OCI-LY7 (cell line): Measurements from ENCODE around the gene CD22. TPM values are rescaled to one million over a fixed set of nuclear protein-coding genes. Genes with fewer than 3 reads are reported as not detected.

Experiments
- Bru-seq: library from RNA; stranded (reverse); fragments of 400-500 nt; gene quantifications from one replicate; lab custom pipeline; 2021; lab: Mats Ljungman, UMichigan
- BruChase-seq, 2 experiments: library from RNA; stranded (reverse); fragments of 400-500 nt; gene quantifications; one replicate each; lab custom pipeline; 2021; lab: Mats Ljungman, UMichigan
- BruUV-seq: library from RNA; stranded (reverse); fragments of 400-500 nt; replicated peaks from 2 replicates; lab custom pipeline; 2021; lab: Mats Ljungman, UMichigan
- CTCF ChIA-PET: fragments of 300-600 bp; sonication (Branson Sonifier 250); formaldehyde crosslinking; loops from one replicate; lab custom pipeline; 2022; ENCODE audit warnings: antibody characterized with exemption; ENCODE audit not compliant: unreplicated experiment; lab: Charles Lee
- POLR2A ChIA-PET: fragments of 300-600 bp; sonication (Branson Sonifier 250); formaldehyde crosslinking; loops from one replicate; lab custom pipeline; 2022; ENCODE audit warnings: antibody characterized with exemption; lab: Charles Lee
- DNase-seq: peaks from one replicate; pipeline ENCODE4 v3.0.0-alpha.2; 2015; ENCODE audit warnings: low spot score
- H2AFZ ChIP-seq: fragments of 200-600 bp; sonication (generic), shearing (Covaris generic); 2 replicates; pipeline ENCODE4 v1.6.1; 2014; ENCODE audit warnings: mild to moderate bottlenecking, antibody characterized with exemption, low read length, moderate library complexity
- H3K27ac ChIP-seq: fragments of 200-600 bp; sonication (generic); 2 replicates; pipeline ENCODE4 v1.5.1; 2014; ENCODE audit warnings: mixed run types, low read depth, mild to moderate bottlenecking, moderate library complexity, low read length, inconsistent platforms; ENCODE audit not compliant: poor library complexity, severe bottlenecking
- H3K36me3 ChIP-seq: fragments of 200-600 bp; sonication (generic); 2 replicates; pipeline ENCODE4 v1.6.1; 2014; ENCODE audit warnings: mild to moderate bottlenecking, antibody characterized with exemption, low read length, moderate library complexity, mixed read lengths; ENCODE audit not compliant: insufficient read depth
- H3K4me1 ChIP-seq: fragments of 200-600 bp; sonication (generic); 2 replicates; pipeline ENCODE4 v1.5.1; 2014; ENCODE audit warnings: mild to moderate bottlenecking, low read length; ENCODE audit not compliant: insufficient read depth, poor library complexity, severe bottlenecking
- H3K4me2 ChIP-seq: fragments of 200-600 bp; sonication (generic); 2 replicates; pipeline ENCODE4 v1.6.1; 2014; ENCODE audit warnings: mild to moderate bottlenecking, low read length
- H3K4me3 ChIP-seq: fragments of 200-600 bp; sonication (generic); 2 replicates; pipeline ENCODE4 v1.5.1; 2014; ENCODE audit warnings: mild to moderate bottlenecking, low read depth, low read length; ENCODE audit not compliant: poor library complexity, severe bottlenecking
- H3K79me2 ChIP-seq: fragments of 200-600 bp; sonication (generic); 2 replicates; pipeline ENCODE4 v1.6.1; 2016; ENCODE audit warnings: low read depth, mild to moderate bottlenecking, low read length, moderate library complexity, mixed read lengths; ENCODE audit not compliant: insufficient read depth
- H3K9me2 ChIP-seq: fragments of 200-600 bp; sonication (generic); 2 replicates; pipeline ENCODE4 v1.6.1; 2016; ENCODE audit warnings: mild to moderate bottlenecking, low read length, mixed read lengths; ENCODE audit not compliant: insufficient read depth
- H3K9me3 ChIP-seq: fragments of 200-600 bp; sonication (generic); 2 replicates; pipeline ENCODE4 v1.6.1; 2014; ENCODE audit warnings: mild to moderate bottlenecking, mixed run types, low read length, mixed read lengths
- H4K20me1 ChIP-seq: fragments of 200-600 bp; sonication (generic); 2 replicates; pipeline ENCODE4 v1.6.1; 2014; ENCODE audit warnings: mild to moderate bottlenecking, antibody characterized with exemption, low read length, moderate library complexity, mixed read lengths; ENCODE audit not compliant: insufficient read depth
- CTCF ChIP-seq: fragments of 200-600 bp; sonication (generic); conservative IDR thresholded peaks from 2 replicates; pipeline ENCODE4 v1.5.1; 2014; ENCODE audit warnings: mild to moderate bottlenecking, antibody characterized with exemption, low read length, moderate library complexity, mixed read lengths
- EZH2phosphoT487 ChIP-seq: fragments of 200-600 bp; sonication (generic); IDR thresholded peaks from 2 replicates; pipeline ENCODE4 v1.6.1; 2018; ENCODE audit warnings: low read depth, borderline replicate concordance, mild to moderate bottlenecking, mixed run types, antibody characterized with exemption, low read length, moderate library complexity, mixed read lengths
- intact Hi-C: fragments of 100-400 bp; cut with micrococcal nuclease; formaldehyde crosslinking; loops from one replicate; pipeline ENCODE4 v1.10.0; 2022; ENCODE audit not compliant: unreplicated experiment
- long read RNA-seq: library from polyadenylated mRNA; stranded (forward); transcript quantifications from one replicate; pipeline ENCODE4 v2.0.0, GENCODE V29; 2022
- total RNA-seq, 2 experiments: library from RNA; depleted of rRNA in 1 of 2; stranded (reverse); fragments of >200 nt in 1 of 2; shearing (Covaris generic) in 1 of 2; gene quantifications; 2 replicates each; pipeline ENCODE4 v1.2.3, GENCODE V29; 2014 to 2022

CD22 gene
- total RNA-seq (2014; rRNA removed; shearing (Covaris generic)), result 312 and 413 TPM in 2 replicates
- total RNA-seq (2022), result 972 TPM in 2 replicates
- percentile 98 among the genes with signal in this experiment for Bru-seq, nascent RNA
- BruChase-seq, experiment 1, labeled RNA remaining after a 6-hour chase, result percentile 99 among the genes with signal in this experiment
- BruChase-seq, experiment 2, labeled RNA remaining after a 2-hour chase, result percentile 99 among the genes with signal in this experiment
- long read RNA-seq, transcript CD22-201 (14 exons, 3,268 nt), result major isoform, 24 of 356 reads
- long read RNA-seq, transcript CD22-205 (13 exons, 2,698 nt), result minor isoform, 5 of 356 reads
- long read RNA-seq, partial matches to known transcripts, result 163 of 356 reads
- long read RNA-seq, other reads (novel, unspliced or antisense), result 160 of 356 reads

- Histone ChIP-seq H3K79me2 (peaks cover 70% of the 10 kb centered on the region), H4K20me1 (peaks cover 14% of the 10 kb centered on the region; the same call in 1 of the 2 replicates), H3K4me2 (peak within 1 kb of the TSS; percentile 89), H2AFZ (peak within 1 kb of the TSS; percentile 35; the same call in 1 of the 2 replicates), H3K27ac (peak within 1 kb of the TSS; percentile 88), H3K9me2 (no peaks in the 10 kb centered on the region), H3K9me3 (no peaks in the 10 kb centered on the region), H3K4me1 (peaks cover 85% of the 10 kb centered on the region), H3K4me3 (peak within 1 kb of the TSS; percentile 88), H3K36me3 (peaks cover 42% of the 10 kb centered on the region)
- no TSS peak for BruUV-seq
- DNase-seq, result peak; percentile 88
- CTCF ChIA-PET, result no interaction called here
- POLR2A ChIA-PET, result interaction anchor here (2.2 to 6.1 kb wide), 2 partner anchors 9 to 20 kb away, joined by 7 to 33 read pairs; partner anchors contain the start of gene FFAR1
- TF ChIP-seq CTCF, result no peak
- TF ChIP-seq EZH2phosphoT487, result no peak
- intact Hi-C loops, result no loop called here
These were observed at the start of gene CD22 for GRCh38 chr19:35328851-35329285. Gene CD22 (plus strand): TSS chr19:35329187. CDS start chr19:35332041, 2,854 bp downstream.

- Histone ChIP-seq H3K27ac (no peak overlapping the region), H4K20me1 (no peaks in the 10 kb centered on the region), H3K79me2 (no peaks in the 10 kb centered on the region), H3K36me3 (peaks cover 45% of the 10 kb centered on the region; the same call in 1 of the 2 replicates), H3K9me3 (no peaks in the 10 kb centered on the region), H3K4me2 (no peak overlapping the region), H2AFZ (no peak overlapping the region), H3K4me1 (peaks cover 18% of the 10 kb centered on the region), H3K4me3 (no peak overlapping the region), H3K9me2 (no peaks in the 10 kb centered on the region)
- intact Hi-C loops, result no loop called here
- TSS peak; percentile 90 for BruUV-seq
- TF ChIP-seq CTCF (no peak), EZH2phosphoT487 (no peak)
- ChIA-PET POLR2A (interaction anchor here (1.2 kb wide), 1 partner anchor 9 kb away, joined by 3 read pairs; no protein-coding TSS in a partner anchor), CTCF (no interaction called here)
- DNase-seq, result no peak
These were observed 49.6 kb upstream of the CD22 start for GRCh38 chr19:35279374-35279773.
